Chondrocyte (in vitro differentiated cells): Measurements from ENCODE around the gene L3MBTL1. TPM values are rescaled to one million over a fixed set of nuclear protein-coding genes. Genes with fewer than 3 reads are reported as not detected.

ENCODE experiments used
- DNase-seq: peaks from one replicate; pipeline ENCODE4 v3.0.0; 2021; ENCODE audit warnings: mixed read lengths, low spot score
- H3K27ac Mint-ChIP-seq: one replicate; pipeline ENCODE4 v1.8.0; 2021; ENCODE audit warnings: mild to moderate bottlenecking, moderate library complexity, mixed read lengths; ENCODE audit not compliant: unreplicated experiment
- H3K27me3 Mint-ChIP-seq: 2 replicates; pipeline ENCODE4 v1.8.0; 2021; ENCODE audit warnings: low read depth, mixed read lengths
- H3K36me3 Mint-ChIP-seq: 2 replicates; pipeline ENCODE4 v1.8.0; 2021; ENCODE audit warnings: low read depth, mixed read lengths
- H3K4me1 Mint-ChIP-seq: 2 replicates; pipeline ENCODE4 v1.8.0; 2021; ENCODE audit warnings: low read depth, mild to moderate bottlenecking, mixed read lengths
- H3K4me3 Mint-ChIP-seq: one replicate; pipeline ENCODE4 v1.8.0; 2021; ENCODE audit warnings: mild to moderate bottlenecking, moderate library complexity, mixed read lengths; ENCODE audit not compliant: unreplicated experiment
- H3K9me3 Mint-ChIP-seq: 2 replicates; pipeline ENCODE4 v1.8.0; 2021; ENCODE audit warnings: low read depth, mixed read lengths
- total RNA-seq: library from RNA; stranded (reverse); gene quantifications from 3 replicates; pipeline ENCODE4 v1.2.1, GENCODE V29; 2021
- TF ChIP-seq, protein P1 (sequence below): fragments of 200-600 bp; sonication (generic); IDR thresholded peaks from 2 replicates; pipeline ENCODE4 v1.5.0; 2021; ENCODE audit warnings: antibody characterized with exemption, mild to moderate bottlenecking, moderate library complexity

L3MBTL1 gene
- total RNA-seq, 1 donor from 2014 or later, result 11.2 TPM

- no peaks in the 10 kb centered on the region for H3K9me3 Mint-ChIP-seq
- H3K36me3 Mint-ChIP-seq, result peaks cover 6% of the 10 kb centered on the region
- no peaks in the 10 kb centered on the region for H3K27me3 Mint-ChIP-seq
- peak; percentile 38 for DNase-seq
- H3K27ac Mint-ChIP-seq, result peak overlapping the region; percentile 97
- H3K4me3 Mint-ChIP-seq, result peak overlapping the region; percentile 92
- TF ChIP-seq, protein P1, sequence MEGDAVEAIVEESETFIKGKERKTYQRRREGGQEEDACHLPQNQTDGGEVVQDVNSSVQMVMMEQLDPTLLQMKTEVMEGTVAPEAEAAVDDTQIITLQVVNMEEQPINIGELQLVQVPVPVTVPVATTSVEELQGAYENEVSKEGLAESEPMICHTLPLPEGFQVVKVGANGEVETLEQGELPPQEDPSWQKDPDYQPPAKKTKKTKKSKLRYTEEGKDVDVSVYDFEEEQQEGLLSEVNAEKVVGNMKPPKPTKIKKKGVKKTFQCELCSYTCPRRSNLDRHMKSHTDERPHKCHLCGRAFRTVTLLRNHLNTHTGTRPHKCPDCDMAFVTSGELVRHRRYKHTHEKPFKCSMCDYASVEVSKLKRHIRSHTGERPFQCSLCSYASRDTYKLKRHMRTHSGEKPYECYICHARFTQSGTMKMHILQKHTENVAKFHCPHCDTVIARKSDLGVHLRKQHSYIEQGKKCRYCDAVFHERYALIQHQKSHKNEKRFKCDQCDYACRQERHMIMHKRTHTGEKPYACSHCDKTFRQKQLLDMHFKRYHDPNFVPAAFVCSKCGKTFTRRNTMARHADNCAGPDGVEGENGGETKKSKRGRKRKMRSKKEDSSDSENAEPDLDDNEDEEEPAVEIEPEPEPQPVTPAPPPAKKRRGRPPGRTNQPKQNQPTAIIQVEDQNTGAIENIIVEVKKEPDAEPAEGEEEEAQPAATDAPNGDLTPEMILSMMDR, result no peak
- H3K4me1 Mint-ChIP-seq, result peaks cover 30% of the 10 kb centered on the region
These were observed 82.5 kb downstream of the L3MBTL1 start for GRCh38 chr20:43590036-43590391.

GRCh38 chr20:43590392-43591303 lies 83.2 kb downstream of the L3MBTL1 start, which contains the start of gene IFT52:
Gene IFT52 (plus strand): TSS chr20:43590937. CDS start chr20:43594699, 3,762 bp downstream.
- peak; percentile 94 for DNase-seq

More at GRCh38 chr20:43590392-43591303, 83.2 kb downstream of the L3MBTL1 start, which contains the start of gene IFT52:
- H3K4me1 Mint-ChIP-seq, result peaks cover 24% of the 10 kb centered on the region
- TF ChIP-seq, protein P1, result peak; percentile 9
- no peaks in the 10 kb centered on the region for H3K27me3 Mint-ChIP-seq
- H3K4me3 Mint-ChIP-seq, result peak within 1 kb of the TSS; percentile 92
- peaks cover 6% of the 10 kb centered on the region for H3K36me3 Mint-ChIP-seq
- no peaks in the 10 kb centered on the region for H3K9me3 Mint-ChIP-seq
- H3K27ac Mint-ChIP-seq, result peak within 1 kb of the TSS; percentile 97

Other genes starting within 250 kb of the L3MBTL1 start
- gene SRSF6, start 49.8 kb upstream of the L3MBTL1 start, total RNA-seq, result 136 to 143 TPM (median 139 TPM) in 3 replicates
- 0.45 to 2.1 TPM (median 0.54 TPM) in 3 replicates for gene SGK2, start 51.3 kb downstream of the L3MBTL1 start, total RNA-seq
- gene IFT52, start 83.2 kb downstream of the L3MBTL1 start, total RNA-seq, result 38.9 to 41.1 TPM (median 39.8 TPM) in 3 replicates
- 14.6 to 16.8 TPM (median 15.7 TPM) in 3 replicates for gene MYBL2, start 159.4 kb downstream of the L3MBTL1 start, total RNA-seq
- not detected in 3 replicates for gene GTSF1L, start 219.3 kb downstream of the L3MBTL1 start, total RNA-seq